Spleen (tissue), 7 donors: ENCODE data around the gene PITPNC1.

ENCODE experiments used
- POLR2A ChIP-seq, 3 donors: fragments of 450-650 bp; IDR thresholded peaks; one replicate each; pipeline ENCODE4 v1.5.1; 2017; ENCODE audit warnings: antibody characterized with exemption in 3 of 3, mild to moderate bottlenecking in 1 of 3
- POLR2AphosphoS5 ChIP-seq, 3 donors: sonication (generic); formaldehyde crosslinking; IDR thresholded peaks; one replicate each; pipeline ENCODE4 v1.5.1; 2017; ENCODE audit warnings: antibody characterized with exemption in 3 of 3
- TF ChIP-seq, protein P1 (sequence below), 11 experiments: fragments of 200-600 bp in 7 of 11; fragments of 450-650 bp in 4 of 11; sonication (generic) in 4 of 11; IDR thresholded peaks in 8 of 11; conservative IDR thresholded peaks in 3 of 11; 1 replicate in 7 of 11; 2 replicates in 4 of 11; pipeline versions ENCODE4 v1.4.0 to v1.8.0; 2016 to 2021; ENCODE audit warnings: antibody characterized with exemption in 11 of 11, inconsistent platforms in 4 of 11, mild to moderate bottlenecking in 1 of 11
- donor health status: DM: no; HTN: no; CAD: no; lungs with moderate emphysema.
- donor health status: DM: no; HTN: no; CAD: no.
- donor health status: DM: no; HTN: no; CAD: no.

DNA sequence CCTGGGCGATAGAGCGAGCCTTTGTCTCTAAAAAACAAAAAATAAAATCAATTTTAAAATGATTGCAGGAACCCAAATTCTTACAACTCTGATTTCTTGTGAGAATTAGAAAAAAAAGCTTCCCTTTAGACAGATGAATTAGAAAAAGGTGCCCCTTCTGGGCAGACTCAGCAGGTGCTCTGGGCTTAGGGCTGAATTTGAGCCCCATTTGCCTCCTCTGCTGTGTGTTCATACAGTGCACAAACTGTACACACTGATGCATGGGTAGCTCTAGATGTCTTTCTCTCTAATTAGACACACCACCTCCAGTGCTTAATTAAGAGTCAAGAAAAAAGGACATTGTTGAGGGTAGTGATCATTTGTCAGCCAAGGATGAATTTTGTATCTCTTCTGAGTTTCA is 302.1 kb downstream of the PITPNC1 start:
- TF ChIP-seq POLR2A (IDR thresholded peaks at IDR 0.05) (no peak), POLR2AphosphoS5 (IDR thresholded peaks at IDR 0.05) (no peak)
- TF ChIP-seq, protein P1, sequence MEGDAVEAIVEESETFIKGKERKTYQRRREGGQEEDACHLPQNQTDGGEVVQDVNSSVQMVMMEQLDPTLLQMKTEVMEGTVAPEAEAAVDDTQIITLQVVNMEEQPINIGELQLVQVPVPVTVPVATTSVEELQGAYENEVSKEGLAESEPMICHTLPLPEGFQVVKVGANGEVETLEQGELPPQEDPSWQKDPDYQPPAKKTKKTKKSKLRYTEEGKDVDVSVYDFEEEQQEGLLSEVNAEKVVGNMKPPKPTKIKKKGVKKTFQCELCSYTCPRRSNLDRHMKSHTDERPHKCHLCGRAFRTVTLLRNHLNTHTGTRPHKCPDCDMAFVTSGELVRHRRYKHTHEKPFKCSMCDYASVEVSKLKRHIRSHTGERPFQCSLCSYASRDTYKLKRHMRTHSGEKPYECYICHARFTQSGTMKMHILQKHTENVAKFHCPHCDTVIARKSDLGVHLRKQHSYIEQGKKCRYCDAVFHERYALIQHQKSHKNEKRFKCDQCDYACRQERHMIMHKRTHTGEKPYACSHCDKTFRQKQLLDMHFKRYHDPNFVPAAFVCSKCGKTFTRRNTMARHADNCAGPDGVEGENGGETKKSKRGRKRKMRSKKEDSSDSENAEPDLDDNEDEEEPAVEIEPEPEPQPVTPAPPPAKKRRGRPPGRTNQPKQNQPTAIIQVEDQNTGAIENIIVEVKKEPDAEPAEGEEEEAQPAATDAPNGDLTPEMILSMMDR (IDR thresholded peaks at IDR 0.05 in 8 of 11, conservative IDR thresholded peaks at IDR 0.05 in 3 of 11) = no peak
